SU-DHL-6 (cell line): ENCODE data around the gene RASA3.

Source experiments
- EZH2phosphoT487 ChIP-seq: fragments of 200-600 bp; sonication (generic), shearing (Covaris generic); conservative IDR thresholded peaks from 2 replicates; pipeline ENCODE4 v1.6.1; 2018; ENCODE audit warnings: mild to moderate bottlenecking, antibody characterized with exemption, low read length, moderate library complexity, mixed read lengths
- TF ChIP-seq, protein P1 (sequence below): fragments of 200-600 bp; sonication (generic); IDR thresholded peaks from one replicate; pipeline ENCODE4 v1.5.1; 2017; ENCODE audit warnings: antibody characterized with exemption, mild to moderate bottlenecking, low read length, moderate library complexity; ENCODE audit not compliant: insufficient read depth, poor library complexity, severe bottlenecking

DNA sequence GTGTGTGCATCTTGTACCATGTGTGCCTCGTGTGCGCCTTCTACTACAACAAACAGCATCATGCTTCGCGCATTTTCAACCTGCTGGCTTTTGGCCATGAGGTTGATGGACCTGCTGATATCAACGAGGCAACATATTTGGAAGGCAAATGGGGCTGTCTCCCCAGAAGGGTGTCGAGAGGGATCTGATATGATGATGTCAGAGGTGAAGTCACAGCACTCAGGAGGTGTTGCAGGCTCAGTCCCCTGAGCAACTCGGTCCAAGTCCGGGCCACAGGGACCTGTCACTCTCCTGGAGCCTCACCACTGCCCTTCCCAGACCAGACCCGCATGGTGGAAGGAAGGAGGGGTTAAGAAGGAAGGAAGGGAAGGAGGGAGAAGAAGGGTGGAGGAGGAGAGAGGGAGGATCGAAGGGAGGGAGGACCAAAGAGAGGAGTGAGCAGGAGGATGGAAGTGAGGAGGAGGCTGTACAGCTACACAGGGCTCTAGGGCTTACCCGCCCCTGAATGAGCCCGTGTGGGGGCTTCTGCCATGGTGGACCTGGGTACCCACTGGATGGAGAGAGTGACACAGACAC is 151.8 kb downstream of the RASA3 start:
- TF ChIP-seq, protein P1, sequence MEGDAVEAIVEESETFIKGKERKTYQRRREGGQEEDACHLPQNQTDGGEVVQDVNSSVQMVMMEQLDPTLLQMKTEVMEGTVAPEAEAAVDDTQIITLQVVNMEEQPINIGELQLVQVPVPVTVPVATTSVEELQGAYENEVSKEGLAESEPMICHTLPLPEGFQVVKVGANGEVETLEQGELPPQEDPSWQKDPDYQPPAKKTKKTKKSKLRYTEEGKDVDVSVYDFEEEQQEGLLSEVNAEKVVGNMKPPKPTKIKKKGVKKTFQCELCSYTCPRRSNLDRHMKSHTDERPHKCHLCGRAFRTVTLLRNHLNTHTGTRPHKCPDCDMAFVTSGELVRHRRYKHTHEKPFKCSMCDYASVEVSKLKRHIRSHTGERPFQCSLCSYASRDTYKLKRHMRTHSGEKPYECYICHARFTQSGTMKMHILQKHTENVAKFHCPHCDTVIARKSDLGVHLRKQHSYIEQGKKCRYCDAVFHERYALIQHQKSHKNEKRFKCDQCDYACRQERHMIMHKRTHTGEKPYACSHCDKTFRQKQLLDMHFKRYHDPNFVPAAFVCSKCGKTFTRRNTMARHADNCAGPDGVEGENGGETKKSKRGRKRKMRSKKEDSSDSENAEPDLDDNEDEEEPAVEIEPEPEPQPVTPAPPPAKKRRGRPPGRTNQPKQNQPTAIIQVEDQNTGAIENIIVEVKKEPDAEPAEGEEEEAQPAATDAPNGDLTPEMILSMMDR = no peak
- no peak for TF ChIP-seq EZH2phosphoT487
